Kidney epithelial cell (primary cell): ENCODE measurements around the gene ADAMTS18. TPM values are rescaled to one million over a fixed set of nuclear protein-coding genes. Genes with fewer than 3 reads are reported as not detected.

Experiments used
- DNase-seq: peaks from one replicate; pipeline ENCODE4 v3.0.0-alpha.2; 2010; ENCODE audit warnings: low read depth
- H3K27me3 ChIP-seq: 2 replicates; pipeline ENCODE4 v1.6.0; 2011; ENCODE audit warnings: low read length; ENCODE audit not compliant: control insufficient read depth, insufficient read depth
- H3K36me3 ChIP-seq: 2 replicates; pipeline ENCODE4 v1.5.1; 2011; ENCODE audit warnings: low read length; ENCODE audit not compliant: control insufficient read depth, insufficient read depth
- H3K4me3 ChIP-seq: 2 replicates; pipeline ENCODE4 v1.5.1; 2011; ENCODE audit warnings: low read depth, mild to moderate bottlenecking, control low read depth, low read length
- total RNA-seq: library from RNA; depleted of rRNA; stranded (reverse); fragments of >200 nt; gene quantifications from 2 replicates; pipeline ENCODE4 v1.2.3, GENCODE V29; 2015
- TF ChIP-seq, protein P1 (sequence below): IDR thresholded peaks from 2 replicates; pipeline ENCODE4 v1.5.1; 2011; ENCODE audit warnings: mild to moderate bottlenecking, moderate library complexity, low read length, control low read depth, inconsistent platforms; ENCODE audit not compliant: insufficient read depth, poor library complexity, severe bottlenecking

The ADAMTS18 gene
- total RNA-seq, 1 donor from 2014 or later: 2.0 TPM

DNA sequence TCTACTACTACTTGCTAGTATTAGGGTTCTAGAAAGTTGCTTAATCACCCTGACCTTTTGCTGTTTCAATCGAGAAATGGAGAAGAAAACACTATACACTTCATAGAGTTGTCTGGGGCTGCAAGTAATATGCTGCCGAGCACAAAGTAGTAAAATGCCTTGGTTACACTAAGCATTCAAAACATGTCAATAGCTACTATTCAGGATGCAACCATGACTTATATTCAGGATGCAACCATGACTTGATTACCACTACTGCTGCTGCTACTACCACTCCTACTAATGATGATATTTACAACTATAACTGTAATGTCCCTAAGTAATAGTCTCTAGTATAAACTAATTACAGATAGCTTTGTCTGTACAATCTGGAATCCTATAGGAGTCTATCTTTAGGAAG is 35.3 kb downstream of the ADAMTS18 start:
- TF ChIP-seq, protein P1, sequence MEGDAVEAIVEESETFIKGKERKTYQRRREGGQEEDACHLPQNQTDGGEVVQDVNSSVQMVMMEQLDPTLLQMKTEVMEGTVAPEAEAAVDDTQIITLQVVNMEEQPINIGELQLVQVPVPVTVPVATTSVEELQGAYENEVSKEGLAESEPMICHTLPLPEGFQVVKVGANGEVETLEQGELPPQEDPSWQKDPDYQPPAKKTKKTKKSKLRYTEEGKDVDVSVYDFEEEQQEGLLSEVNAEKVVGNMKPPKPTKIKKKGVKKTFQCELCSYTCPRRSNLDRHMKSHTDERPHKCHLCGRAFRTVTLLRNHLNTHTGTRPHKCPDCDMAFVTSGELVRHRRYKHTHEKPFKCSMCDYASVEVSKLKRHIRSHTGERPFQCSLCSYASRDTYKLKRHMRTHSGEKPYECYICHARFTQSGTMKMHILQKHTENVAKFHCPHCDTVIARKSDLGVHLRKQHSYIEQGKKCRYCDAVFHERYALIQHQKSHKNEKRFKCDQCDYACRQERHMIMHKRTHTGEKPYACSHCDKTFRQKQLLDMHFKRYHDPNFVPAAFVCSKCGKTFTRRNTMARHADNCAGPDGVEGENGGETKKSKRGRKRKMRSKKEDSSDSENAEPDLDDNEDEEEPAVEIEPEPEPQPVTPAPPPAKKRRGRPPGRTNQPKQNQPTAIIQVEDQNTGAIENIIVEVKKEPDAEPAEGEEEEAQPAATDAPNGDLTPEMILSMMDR: no peak
- Histone ChIP-seq H3K27me3 (no peaks in the 10 kb centered on the region), H3K4me3 (no peak overlapping the region), H3K36me3 (no peaks in the 10 kb centered on the region)
- no peak for DNase-seq

DNA sequence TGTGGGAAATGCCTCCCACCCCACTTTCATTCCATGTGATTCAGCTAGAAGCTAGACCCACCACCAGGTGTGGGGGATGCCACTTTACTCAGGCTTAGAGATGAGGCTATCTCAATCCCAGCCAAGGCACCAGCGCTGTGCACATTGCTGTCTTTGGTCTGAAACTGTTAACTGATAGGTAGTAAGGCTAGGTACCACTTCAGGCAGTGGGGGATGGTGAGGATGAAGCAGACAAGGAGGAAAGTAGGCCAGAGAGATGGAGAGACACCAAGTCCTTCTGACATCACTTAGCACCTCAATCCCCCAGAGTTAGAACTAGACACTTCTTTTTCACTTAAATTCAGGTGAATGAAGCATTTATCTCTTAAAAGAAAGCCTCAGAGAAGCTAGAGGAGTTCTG is 35.8 kb downstream of the ADAMTS18 start:
- no peaks in the 10 kb centered on the region for H3K36me3 ChIP-seq
- DNase-seq: no peak
- H3K4me3 ChIP-seq: no peak overlapping the region
- TF ChIP-seq, protein P1: no peak
- H3K27me3 ChIP-seq: no peaks in the 10 kb centered on the region

DNA sequence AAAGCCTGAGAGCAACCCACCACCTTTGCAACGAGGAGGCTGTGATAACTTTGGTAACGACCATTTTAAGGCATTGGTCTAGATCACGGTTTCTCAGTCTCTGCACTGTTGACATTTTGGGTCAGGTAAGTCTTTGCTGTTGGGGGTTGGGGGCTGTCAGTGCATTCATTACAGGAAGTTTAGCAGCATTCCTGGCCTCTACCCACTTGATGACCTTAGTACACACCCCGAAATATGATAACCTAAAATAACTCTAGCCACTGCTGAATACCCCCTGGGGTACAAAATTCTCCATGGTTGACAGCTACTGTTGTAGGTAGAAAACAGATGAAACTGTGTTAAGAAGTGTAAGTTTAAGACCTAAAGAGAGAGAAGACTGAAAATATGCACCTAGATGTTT is 36.3 kb downstream of the ADAMTS18 start:
- Histone ChIP-seq H3K4me3 (no peak overlapping the region), H3K36me3 (no peaks in the 10 kb centered on the region), H3K27me3 (no peaks in the 10 kb centered on the region)
- TF ChIP-seq, protein P1: no peak
- DNase-seq: no peak

DNA sequence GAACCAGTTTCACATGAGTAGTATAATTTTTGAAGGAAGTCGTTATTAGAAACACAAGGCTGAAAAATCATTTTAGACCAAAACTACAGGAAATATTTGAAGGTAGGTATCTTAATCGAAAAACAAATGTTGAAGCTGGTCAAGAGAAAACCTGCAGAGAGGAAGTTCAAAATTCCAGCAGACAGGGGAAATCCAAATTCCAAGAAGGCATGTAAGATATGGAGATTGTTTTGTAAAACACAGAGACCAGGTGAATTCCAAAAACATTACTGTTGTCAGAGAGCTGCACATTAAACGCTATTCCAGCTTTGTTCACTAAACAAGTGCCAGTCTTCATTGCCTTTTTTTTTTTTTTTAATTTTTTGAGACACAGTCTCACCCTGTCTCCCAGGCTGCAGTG is 38.4 kb downstream of the ADAMTS18 start:
- Histone ChIP-seq H3K36me3 (no peaks in the 10 kb centered on the region), H3K27me3 (no peaks in the 10 kb centered on the region), H3K4me3 (no peak overlapping the region)
- TF ChIP-seq, protein P1: no peak
- no peak for DNase-seq

DNA sequence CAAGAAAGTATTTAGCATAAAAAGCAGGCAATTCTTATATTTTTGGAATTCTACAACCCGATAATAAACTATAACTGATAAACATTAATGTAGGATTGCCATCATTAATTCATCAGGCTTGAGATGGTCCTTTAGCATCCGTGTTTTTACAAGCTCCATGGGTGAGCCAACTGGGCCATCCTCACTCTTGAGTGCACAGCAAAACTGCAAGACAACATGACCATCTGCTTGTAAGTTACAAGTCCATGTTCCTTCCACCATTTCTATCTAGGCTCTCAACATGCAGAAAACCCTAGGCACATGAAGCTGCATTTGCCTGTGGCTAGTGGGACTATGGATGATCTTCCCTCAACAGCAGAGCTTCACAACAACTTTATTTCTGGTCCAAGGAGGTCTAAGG is 40.1 kb downstream of the ADAMTS18 start:
- Histone ChIP-seq H3K27me3 (no peaks in the 10 kb centered on the region), H3K36me3 (no peaks in the 10 kb centered on the region), H3K4me3 (no peak overlapping the region)
- DNase-seq: no peak
- TF ChIP-seq, protein P1: no peak

DNA sequence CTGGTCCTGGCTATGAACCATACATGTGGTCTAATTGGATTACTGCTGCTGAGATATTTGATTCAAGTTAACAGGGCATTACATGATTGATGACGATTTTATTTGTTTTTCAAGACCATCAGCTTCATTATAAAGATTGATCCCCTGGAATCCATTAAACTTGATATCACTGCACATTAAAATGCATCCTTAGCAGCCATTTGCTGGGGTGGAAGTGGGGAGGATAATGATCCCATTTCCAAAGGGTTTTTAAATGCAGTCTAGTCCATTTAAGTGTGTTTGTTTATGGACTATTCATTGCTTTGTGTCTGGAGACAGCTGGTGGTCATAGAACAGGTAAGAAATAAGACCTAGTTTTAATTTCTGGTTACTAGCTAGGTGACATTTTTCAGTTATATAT is 40.9 kb downstream of the ADAMTS18 start:
- no peak for DNase-seq
- Histone ChIP-seq H3K36me3 (no peaks in the 10 kb centered on the region), H3K27me3 (no peaks in the 10 kb centered on the region), H3K4me3 (no peak overlapping the region)
- TF ChIP-seq, protein P1: no peak
